HG02759 (cell line): ENCODE data around the gene FOXA2.

Experiments
- ATAC-seq: cut with Tn5 transposase; IDR thresholded peaks from one replicate; pipeline ENCODE4 v1.9.1; 2021; ENCODE audit warnings: mild to moderate bottlenecking, moderate library complexity; ENCODE audit not compliant: unreplicated experiment

Gene FOXA2

DNA sequence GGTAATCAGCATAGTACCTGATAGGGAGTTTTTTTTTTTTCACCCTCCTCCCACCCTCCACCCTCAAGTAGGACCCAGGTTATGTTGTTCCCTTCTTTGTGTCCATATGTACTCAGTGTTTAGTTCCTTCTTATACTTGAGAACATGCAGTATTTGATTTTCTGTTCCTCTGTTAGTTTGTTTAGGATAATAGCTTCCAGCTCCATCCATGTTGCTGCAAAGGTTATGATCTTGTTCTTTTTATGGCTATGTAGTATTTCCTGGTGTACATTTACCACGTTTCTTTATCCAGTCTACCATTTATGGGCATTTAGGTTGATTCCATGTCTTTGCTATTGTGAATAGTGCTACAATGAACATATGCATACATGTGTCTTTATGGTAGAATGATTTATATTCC is 41.9 kb downstream of the FOXA2 start:
- ATAC-seq: no peak

DNA sequence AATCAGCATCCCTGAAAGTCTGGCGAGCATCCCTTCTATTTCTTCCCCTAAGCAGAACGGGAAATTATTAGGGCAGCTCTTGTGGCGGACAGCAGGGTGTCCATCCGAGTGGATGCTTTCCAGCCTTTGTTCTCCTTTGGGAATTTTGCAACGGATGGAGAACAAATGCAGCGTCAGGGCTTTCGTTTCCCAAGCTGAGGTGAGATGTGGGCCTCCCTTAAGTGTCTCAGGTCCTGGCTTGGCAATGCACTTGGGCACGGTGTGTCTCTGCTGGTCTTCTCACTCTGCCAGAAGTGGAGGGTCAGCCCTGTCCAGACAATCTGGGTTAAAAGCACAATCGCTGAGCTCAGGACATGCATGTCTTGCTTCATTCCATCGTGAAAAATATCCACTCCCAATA is 43.5 kb downstream of the FOXA2 start:
- ATAC-seq: no peak

DNA sequence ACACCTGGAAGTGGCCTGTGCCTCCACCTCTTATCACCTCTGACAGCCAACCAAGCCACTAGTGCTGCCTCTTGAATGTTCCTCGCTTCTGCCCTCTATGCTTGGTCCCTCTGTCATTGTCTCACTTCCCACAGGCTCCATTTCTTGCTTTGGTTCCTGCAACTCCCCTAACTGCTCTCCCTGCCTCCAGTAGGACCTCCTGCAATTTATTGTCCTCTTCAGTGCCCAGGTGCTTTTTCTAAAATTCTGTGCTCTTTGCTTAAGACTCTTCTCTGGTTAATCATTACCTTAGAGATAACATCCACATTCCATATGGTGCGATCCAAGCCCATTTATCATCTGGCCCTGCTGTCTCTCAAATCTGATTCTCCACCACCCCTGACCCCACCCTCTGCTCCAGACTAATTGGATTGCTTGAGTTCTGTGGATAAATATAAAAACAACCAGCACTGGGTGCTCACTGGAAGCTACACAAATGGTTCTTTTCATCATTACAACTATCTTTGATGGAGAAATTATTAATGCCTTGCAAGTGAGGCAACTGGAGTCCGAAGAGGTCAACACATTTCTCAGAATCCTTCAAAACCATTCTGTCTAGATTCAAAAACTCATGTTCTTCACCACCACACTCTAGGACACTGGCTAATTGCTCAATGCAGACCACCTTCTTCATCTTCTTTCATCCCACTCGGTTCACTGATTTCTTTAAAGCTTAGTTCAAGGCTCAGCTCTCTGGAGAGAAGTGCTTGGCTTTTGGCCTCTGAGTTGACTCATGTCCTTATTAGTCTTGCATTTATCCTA is 47.2 kb downstream of the FOXA2 start:
- ATAC-seq: no peak

DNA sequence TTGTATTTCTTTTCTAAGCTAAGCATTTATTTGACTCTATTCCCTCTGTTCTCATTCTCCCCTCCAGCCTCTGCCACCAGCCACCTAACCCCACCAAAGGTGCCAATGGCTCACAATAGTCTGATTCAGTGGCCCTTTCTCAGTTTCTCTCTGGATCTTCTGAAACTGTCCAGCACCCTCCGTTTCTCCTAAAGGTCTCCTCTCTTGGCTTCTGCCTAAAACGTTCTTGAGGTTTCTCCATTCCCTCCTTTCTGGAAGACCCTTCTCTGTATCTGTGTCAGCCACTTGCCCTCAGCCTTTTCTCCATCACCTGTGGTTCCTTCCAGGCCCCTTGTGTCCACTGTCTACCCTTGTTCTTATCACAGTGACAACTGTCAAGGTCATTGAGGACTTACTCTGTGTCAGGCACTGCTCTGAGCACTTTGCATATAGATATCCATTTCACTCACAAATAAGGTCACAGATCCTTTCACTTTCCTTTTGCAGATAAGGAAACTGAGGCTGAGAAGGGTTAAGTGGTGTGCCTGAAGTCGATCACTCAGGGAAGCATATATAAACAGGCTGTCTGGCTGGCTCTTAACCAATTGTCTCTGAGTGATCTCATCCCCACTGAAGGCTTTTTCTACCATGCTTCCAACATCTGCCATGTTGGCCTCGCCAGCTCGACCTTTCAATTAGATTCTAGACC is 48.1 kb downstream of the FOXA2 start:
- ATAC-seq: no peak

DNA sequence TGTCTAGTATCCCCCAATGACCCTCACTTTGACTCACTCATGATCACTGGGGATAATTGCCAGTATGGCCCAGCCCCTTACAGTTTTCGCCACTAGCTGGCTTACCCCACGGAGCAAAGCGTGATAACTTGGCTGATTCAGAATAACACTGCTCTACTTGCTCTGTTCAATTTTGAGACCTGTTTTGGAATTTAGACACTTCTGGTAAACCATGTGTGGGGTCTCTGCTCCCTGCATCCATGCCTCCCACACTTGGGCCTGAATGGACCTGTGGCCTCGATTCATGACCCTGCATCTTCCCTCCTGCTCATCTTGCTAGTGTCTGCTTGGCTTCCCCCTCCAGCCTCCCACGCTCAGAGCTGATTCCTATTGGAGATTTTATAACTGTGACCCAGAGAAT is 48.9 kb downstream of the FOXA2 start:
- no peak for ATAC-seq

DNA sequence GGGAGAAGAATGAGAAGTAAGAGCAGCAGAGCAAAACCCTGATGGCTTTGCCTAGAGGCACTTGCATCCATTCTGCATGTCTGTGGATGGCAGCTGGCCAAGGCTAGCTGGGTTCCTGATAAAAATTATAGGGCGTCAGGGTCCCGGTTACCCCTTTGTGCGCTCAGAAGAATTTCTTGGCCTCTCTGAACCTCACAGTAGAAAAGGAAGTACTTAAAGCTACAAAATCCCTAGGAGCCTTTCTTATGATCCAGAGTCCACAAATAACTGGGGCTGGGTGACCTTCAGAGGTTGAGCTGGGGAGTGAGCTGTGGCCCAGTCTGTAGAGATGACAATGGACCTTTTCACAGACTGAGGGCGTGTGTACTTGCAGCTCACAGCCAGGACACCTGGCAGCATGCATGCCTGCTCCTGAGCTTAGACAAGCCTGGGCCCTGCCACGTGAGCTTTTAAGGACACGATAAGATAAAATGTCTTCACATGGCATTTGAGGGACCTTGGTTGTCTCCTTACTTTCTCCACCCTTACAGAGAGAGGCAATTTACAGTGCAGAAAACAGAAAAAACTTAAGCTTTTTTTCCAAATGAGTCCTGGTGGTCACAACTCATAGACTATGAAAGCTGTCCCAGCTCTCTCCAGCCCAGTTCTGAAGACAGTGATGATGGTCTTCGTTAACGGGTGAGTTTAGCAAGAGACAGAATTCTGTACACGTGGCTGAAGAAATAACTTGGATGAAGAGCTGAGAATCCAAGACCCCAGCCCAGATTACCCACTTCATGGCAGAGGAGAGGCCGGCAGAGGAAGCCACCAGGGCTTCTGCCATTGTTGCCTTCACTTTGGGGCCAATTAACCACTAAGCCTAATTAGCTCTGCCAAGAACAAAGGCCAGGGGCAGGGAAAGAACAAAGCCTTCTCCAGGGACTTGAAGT is 50.3 kb downstream of the FOXA2 start:
- ATAC-seq: no peak

DNA sequence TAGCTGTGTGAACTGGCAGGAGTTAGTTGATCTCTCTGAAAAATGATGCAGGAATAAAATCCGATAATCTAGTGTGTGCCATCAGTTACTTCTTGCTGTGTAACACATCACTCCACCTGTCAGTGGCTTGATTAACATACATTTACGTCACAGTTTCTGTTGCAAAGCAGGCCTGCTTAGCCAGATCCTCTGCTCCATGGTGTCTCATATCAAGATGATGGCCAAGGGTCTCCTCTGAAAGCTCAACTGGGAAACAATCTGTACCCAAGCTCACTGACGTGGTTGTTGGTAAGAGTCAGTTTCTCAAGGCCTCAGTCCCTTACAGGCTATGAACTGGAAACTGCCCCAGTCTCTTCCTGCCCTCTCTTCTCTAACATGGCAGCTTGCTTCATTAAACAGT is 51.8 kb downstream of the FOXA2 start:
- no peak for ATAC-seq

DNA sequence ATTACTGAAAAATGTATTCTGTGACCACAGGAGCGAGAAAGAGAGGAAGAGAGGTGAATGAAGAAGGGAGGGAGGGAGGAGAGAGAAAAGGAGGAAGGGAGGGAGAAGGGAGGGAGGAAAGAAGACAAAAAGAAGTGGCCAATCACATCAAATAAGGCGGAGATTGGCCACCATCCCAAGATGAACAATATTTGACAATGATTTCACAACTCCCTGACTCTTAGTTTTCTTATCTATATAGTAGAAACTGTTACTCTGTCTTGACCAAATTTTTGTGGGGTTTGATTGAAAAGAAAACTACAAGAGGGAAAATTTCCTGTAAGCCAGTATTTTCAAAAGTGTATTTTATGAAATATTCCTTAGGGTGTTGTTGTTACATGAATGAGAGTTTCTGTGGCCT is 52.6 kb downstream of the FOXA2 start:
- ATAC-seq: no peak

DNA sequence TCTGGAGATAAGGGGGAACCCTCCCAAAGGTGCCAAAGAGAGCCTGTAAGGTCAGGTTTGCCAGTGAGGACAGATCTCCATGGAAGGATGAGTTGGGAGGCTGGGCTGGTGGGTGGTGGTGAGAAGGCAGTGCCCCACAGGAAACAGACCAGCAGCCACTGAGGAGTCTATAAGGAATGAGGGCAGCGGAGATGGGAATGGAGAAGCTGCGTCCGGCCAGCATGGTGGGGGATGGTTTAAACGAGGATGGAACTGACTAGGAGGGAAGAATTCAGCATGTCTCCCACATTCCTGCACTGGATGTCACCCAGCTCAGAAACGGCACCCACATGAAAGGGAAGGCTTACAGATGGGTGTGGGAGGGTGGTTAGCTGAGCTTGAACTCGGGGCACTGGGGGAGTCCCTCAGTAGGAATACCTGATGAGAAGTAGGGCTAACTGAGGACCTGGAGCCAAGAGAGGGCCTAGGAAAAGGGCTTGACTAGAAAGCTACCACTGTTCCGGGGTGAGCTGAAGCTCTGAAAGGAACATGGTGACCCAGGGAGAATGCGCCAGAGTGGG is 53.2 kb downstream of the FOXA2 start:
- no peak for ATAC-seq
